ENCODE results near the gene MAGEB3.

MAGEB3 gene

DNA sequence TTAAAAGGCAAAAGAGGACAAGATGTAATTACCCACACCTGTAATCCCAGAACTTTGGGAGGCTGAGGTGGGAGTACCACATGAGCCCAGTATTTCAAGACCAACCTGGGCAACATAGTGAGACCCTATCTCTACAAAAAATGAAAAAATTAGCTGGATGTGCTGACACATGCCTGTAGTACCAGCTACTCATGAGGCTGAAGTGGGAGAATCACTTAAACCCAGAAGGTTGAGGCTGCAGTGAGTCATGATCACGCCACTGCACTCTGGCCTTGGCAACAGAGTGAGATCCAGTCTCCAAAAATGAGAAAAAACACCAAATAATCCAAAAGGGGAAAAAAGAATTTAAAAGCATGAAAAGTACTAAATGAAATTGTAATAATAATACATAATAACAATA lies 47.9 kb downstream of the MAGEB3 start:
- no peak overlapping the region for H3K27ac ChIP-seq
- TF ChIP-seq ZFX (IDR thresholded peaks at IDR 0.05; ENCODE audit: borderline replicate concordance), result no peak
- TF ChIP-seq, protein P1, sequence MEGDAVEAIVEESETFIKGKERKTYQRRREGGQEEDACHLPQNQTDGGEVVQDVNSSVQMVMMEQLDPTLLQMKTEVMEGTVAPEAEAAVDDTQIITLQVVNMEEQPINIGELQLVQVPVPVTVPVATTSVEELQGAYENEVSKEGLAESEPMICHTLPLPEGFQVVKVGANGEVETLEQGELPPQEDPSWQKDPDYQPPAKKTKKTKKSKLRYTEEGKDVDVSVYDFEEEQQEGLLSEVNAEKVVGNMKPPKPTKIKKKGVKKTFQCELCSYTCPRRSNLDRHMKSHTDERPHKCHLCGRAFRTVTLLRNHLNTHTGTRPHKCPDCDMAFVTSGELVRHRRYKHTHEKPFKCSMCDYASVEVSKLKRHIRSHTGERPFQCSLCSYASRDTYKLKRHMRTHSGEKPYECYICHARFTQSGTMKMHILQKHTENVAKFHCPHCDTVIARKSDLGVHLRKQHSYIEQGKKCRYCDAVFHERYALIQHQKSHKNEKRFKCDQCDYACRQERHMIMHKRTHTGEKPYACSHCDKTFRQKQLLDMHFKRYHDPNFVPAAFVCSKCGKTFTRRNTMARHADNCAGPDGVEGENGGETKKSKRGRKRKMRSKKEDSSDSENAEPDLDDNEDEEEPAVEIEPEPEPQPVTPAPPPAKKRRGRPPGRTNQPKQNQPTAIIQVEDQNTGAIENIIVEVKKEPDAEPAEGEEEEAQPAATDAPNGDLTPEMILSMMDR (IDR thresholded peaks at IDR 0.05), result no peak

DNA sequence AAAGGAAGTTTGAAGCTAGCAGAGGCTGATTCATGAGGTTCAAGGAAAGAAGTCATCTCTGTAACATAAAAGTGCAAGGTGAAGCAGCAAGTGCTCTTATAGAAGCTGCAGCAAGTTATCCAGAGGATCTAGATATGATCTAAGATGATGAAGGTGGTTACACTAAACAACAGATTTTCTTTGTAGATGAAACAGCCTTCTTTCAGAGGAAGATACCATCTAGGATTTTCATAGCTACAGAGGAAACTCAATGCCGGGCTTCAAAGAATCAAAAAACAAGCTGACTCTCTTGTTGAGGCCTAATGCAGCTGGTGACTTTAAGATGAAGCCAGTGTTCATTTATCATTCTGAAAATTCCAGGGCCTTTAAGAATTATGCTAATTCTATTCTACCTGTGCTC lies 50.0 kb downstream of the MAGEB3 start:
- no peak overlapping the region for H3K27ac ChIP-seq
- TF ChIP-seq, protein P1 (IDR thresholded peaks at IDR 0.05), result no peak
- TF ChIP-seq ZFX (IDR thresholded peaks at IDR 0.05; ENCODE audit: borderline replicate concordance), result no peak

DNA sequence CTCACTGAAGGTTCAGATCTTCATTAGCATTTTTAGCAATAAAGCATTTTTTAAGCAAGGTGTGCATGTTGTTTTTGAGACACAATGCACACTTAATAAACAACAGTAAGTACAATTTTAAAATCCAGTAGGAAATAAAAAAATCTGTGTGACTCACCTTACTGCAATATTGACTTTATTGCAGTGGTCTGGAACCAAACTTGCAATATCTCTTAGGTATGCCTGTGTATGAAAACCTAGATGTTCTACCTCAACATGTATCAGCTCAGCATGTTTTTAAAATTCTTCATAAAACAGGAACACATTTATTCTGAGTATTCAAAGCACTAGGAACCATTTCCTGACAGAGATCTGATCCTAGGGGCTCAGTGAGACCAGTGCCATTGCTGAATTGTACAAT lies 52.1 kb downstream of the MAGEB3 start:
- TF ChIP-seq, protein P1 (IDR thresholded peaks at IDR 0.05), result no peak
- no peak for TF ChIP-seq ZFX (IDR thresholded peaks at IDR 0.05; ENCODE audit: borderline replicate concordance)
- H3K27ac ChIP-seq, result no peak overlapping the region

DNA sequence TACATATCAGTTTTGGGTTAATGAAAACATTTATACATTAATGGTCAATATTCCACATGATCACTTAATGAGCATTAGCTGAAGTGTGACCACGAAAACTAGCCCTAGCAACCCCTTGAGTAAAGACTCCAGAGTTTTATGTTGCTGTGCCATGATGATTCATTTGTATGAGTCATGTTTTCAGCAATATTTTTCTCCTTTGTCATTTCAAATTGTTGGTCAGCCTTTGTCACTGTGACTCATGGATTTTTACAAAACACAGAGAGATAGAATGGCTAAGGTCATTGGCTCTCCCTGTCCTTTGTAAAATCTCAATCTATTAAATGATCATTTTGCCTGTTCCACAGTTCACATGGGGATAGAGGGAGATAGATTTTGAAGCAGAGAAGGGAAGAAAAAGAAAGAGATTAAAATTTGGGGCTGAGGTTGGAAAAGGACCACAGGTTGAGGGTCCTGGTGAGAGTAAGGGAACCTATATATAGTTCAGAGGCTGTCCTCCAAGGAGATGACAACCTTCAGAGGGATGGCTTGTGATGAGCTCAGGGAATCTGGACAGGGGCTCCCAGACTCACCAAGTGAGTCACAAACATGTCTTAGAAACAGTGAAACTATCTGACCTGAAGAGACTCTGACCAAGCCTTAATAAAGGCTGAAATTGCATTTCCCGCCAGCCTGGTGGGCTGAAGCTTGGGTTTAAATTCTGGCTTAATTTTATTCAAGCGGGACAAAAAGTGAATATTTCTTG lies 53.2 kb downstream of the MAGEB3 start:
- no peak for TF ChIP-seq ZFX (IDR thresholded peaks at IDR 0.05; ENCODE audit: borderline replicate concordance)
- TF ChIP-seq, protein P1 (IDR thresholded peaks at IDR 0.05), result no peak
- H3K27ac ChIP-seq, result no peak overlapping the region
